H1 (cell line): ENCODE results near the gene UMAD1. TPM values are rescaled to one million over a fixed set of nuclear protein-coding genes. Genes with fewer than 3 reads are reported as not detected.

Experiments
- EZH2 ChIP-seq: fragments of 200-600 bp; sonication (generic); IDR thresholded peaks from 2 replicates; pipeline ENCODE4 v1.7.1; 2012; ENCODE audit warnings: low read depth, mild to moderate bottlenecking, moderate library complexity, low read length, inconsistent platforms; ENCODE audit not compliant: severe bottlenecking
- RFX5 ChIP-seq: IDR thresholded peaks from 2 replicates; pipeline ENCODE4 v1.6.1; 2011; ENCODE audit warnings: low read depth, low read length, improper control_type of control experiment, borderline replicate concordance
- polyA plus RNA-seq, 7 experiments: library from polyadenylated mRNA; depleted of rRNA in 3 of 7; stranded (reverse) in 5 of 7; unstranded in 2 of 7; fragments of >200 nt in 5 of 7; fragments of 200-250 nt in 2 of 7; gene quantifications; 1 replicate in 5 of 7; 2 replicates in 1 of 7; 4 replicates in 1 of 7; pipeline versions ENCODE4 v1.2.1 to v1.2.3, GENCODE V29; 2011 to 2013; ENCODE audit warnings: missing spikeins in 2 of 7, mixed read lengths in 2 of 7
- total RNA-seq: library from RNA; stranded (reverse); fragmentation: NEBNext Ultra II Directional; extraction: Animal tissue kit (Norgen Biotek cat#: 25700); gene quantifications from 2 replicates; pipeline ENCODE4 v1.2.1, GENCODE V29; 2021

UMAD1 gene
- total and polyA plus RNA-seq, 2 of the 8 experiments (the other 6 are each of a cell fraction or from before 2014, with no cell fraction given): 10.4 to 12.3 TPM

DNA sequence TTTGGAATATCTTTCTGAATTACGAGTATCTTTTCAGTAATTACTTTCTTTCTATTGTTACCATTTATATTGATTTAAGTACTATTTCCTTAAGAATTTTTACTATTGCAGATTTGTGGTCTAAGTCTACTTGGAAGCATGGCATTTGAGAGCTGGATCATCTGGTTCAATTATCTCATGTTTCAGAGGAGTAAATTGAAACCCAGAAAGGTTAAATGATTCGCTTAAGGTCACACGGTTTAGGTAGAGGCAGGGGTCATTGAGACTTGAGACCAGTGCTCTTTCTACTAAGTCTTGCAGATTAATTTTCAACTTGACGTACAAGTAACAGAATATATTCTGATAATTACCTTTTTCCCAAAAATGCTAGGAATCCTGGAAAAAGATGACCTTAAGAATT, 218.9 kb downstream of the UMAD1 start (continued):
- TF ChIP-seq RFX5 (no peak), EZH2 (no peak)
